ENCODE measurements around the gene ASCC1.

GRCh38 chr10:72061491-72061890 lies 154.6 kb downstream of the ASCC1 start:
- TF ChIP-seq CTCF (IDR thresholded peaks at IDR 0.05) = no peak
- TF ChIP-seq POLR2A (IDR thresholded peaks at IDR 0.05; ENCODE audit: low read depth) = no peak

All from esophagus muscularis mucosa (tissue), 3 donors.